Upper lobe of right lung (tissue), 1 donor: ENCODE measurements around the gene TSPAN14. TPM values are rescaled to one million over a fixed set of nuclear protein-coding genes. Genes with fewer than 3 reads are reported as not detected.

Source experiments
- ATAC-seq: fragments of 200-7000 bp; cut with Tn5 transposase; one replicate; pipeline ENCODE4 v1.9.1; 2020; ENCODE audit warnings: mild to moderate bottlenecking, moderate library complexity
- DNase-seq: peaks from one replicate; pipeline ENCODE4 v3.0.0-alpha.2; 2020
- H3K27ac ChIP-seq: fragments of 200-600 bp; one replicate; pipeline ENCODE4 v1.8.0; 2022
- H3K27me3 ChIP-seq: fragments of 200-600 bp; one replicate; pipeline ENCODE4 v1.8.0; 2022; ENCODE audit warnings: mild to moderate bottlenecking
- H3K36me3 ChIP-seq: fragments of 200-600 bp; one replicate; pipeline ENCODE4 v1.8.0; 2022
- H3K4me1 ChIP-seq: fragments of 200-600 bp; one replicate; pipeline ENCODE4 v1.8.0; 2022
- H3K4me3 ChIP-seq: fragments of 200-600 bp; one replicate; pipeline ENCODE4 v1.8.0; 2022; ENCODE audit warnings: mild to moderate bottlenecking
- H3K9me3 ChIP-seq: fragments of 200-600 bp; one replicate; pipeline ENCODE4 v1.8.0; 2022
- intact Hi-C: fragments of 100-400 bp; cut with DNase I; formaldehyde crosslinking; loops from one replicate; pipeline ENCODE4 v1.11.0; 2022
- total RNA-seq: library from RNA; stranded (reverse); fragmentation: NEBNext Ultra II Directional; extraction: Animal tissue kit (Norgen Biotek cat#: 25700); gene quantifications from one replicate; pipeline ENCODE4 v1.2.1, GENCODE V29; 2021
- TF ChIP-seq, protein P1 (sequence below): fragments of 200-600 bp; IDR thresholded peaks from one replicate; pipeline ENCODE4 v1.8.0; 2022; ENCODE audit warnings: antibody characterized with exemption
- donor health status: DM: no; HTN: yes; CAD: no; lungs with severe emphysema.

TSPAN14 gene
- total RNA-seq, 1 donor from 2014 or later: 157 TPM

DNA sequence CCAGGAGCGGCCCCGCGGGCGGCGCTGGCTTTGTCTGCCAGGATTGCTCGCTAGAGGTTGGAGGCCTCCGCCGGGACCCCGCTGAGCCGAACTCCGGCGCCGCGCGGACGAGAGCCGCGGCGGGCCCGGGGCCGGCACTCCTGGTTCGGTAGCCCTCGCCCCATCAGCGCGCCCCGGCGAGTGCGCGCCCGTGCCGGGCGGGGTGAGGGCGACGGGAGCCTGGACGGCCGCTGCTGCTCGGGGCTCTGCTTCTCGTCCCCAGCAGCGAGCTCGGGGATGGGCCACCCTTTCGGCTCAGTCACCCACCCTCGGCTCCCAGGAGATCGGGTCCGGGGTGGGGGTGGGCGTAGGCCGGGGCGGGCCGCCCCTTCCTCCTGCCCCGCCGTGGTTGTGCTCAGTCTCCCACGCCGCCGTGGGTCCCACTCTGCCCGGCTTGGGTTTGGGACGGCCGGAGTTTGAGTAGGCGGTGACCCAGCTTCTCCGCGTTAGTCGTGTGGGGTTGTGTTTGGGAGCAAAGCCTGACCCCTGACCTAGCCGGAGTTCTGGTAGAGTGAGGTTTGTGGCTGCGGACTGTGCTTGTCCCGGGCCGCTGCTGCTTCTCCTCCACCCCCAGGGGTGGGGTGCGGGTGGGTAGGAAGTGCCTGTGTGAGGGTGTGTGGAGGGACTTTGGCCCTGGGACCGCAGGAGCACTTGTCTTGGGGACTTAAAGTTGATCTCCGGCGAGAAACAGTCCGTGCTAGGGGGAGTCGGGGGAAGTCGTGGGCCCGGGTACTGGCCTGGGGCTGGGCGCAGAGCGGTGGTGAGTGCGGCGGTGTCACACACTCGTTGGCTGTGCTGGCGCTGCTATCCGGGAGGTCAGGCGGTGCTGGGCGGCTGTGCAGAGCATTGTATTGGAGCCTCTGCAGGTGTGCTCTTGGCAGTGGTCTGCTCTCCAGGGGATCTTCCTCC lies 677 bp downstream of the TSPAN14 start:
- H3K4me3 ChIP-seq: peak overlapping the region; percentile 91
- peak overlapping the region; percentile 98 for H3K27ac ChIP-seq
- ATAC-seq: peak; percentile 48
- no peaks in the 10 kb centered on the region for H3K27me3 ChIP-seq
- no peaks in the 10 kb centered on the region for H3K36me3 ChIP-seq
- intact Hi-C loops: no loop called here
- peak; percentile 85 for DNase-seq
- TF ChIP-seq, protein P1, sequence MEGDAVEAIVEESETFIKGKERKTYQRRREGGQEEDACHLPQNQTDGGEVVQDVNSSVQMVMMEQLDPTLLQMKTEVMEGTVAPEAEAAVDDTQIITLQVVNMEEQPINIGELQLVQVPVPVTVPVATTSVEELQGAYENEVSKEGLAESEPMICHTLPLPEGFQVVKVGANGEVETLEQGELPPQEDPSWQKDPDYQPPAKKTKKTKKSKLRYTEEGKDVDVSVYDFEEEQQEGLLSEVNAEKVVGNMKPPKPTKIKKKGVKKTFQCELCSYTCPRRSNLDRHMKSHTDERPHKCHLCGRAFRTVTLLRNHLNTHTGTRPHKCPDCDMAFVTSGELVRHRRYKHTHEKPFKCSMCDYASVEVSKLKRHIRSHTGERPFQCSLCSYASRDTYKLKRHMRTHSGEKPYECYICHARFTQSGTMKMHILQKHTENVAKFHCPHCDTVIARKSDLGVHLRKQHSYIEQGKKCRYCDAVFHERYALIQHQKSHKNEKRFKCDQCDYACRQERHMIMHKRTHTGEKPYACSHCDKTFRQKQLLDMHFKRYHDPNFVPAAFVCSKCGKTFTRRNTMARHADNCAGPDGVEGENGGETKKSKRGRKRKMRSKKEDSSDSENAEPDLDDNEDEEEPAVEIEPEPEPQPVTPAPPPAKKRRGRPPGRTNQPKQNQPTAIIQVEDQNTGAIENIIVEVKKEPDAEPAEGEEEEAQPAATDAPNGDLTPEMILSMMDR: no peak
- no peaks in the 10 kb centered on the region for H3K9me3 ChIP-seq
- H3K4me1 ChIP-seq: peaks cover 50% of the 10 kb centered on the region

DNA sequence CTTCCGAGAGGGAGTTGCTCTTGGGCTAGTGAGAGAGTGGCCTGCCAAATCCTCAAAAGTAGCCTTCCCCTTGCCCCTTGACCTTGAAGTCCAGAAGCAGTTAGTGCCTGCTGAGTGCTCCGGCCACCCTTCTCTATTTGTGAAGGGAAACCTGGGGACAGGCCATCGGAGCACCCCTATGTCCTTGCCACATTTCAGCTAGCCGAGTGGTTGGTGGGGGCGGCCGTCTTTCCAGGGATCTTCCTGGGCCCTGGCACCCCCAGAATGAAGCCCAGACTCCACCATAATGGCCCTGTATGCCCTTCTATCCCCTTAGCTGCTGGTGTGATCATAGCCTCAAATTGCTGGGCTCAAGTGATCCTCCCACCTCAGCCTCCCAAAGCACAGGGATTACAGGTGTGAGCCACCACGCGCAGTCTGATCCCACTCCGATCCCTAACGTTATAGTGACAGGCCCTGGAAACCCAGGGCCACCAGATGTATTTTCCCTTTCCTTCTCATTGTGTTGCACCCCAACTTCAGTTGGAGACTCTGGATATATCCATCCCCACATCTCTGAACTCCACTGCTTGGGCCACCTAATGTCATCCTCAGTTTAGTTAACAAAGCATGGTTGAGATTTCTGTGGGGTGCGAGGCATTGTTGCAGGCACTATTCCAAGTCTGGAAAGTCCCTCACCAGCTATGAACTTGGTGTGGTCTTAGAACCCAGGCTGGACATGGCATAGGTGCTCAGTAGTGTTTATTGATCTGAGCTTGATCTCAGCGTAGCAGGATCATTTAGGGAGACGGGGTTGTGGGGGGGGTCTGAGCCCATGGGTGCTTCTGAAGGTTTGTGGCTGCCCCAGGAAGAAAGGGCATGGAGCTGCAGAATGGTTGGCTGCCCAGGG lies 1.6 kb downstream of the TSPAN14 start:
- Histone ChIP-seq H3K4me3 (peak overlapping the region; percentile 91), H3K27ac (peak overlapping the region; percentile 98), H3K9me3 (no peaks in the 10 kb centered on the region), H3K36me3 (no peaks in the 10 kb centered on the region), H3K4me1 (peaks cover 59% of the 10 kb centered on the region), H3K27me3 (no peaks in the 10 kb centered on the region)
- ATAC-seq: no peak
- TF ChIP-seq, protein P1: no peak
- intact Hi-C loops: no loop called here
- no peak for DNase-seq

DNA sequence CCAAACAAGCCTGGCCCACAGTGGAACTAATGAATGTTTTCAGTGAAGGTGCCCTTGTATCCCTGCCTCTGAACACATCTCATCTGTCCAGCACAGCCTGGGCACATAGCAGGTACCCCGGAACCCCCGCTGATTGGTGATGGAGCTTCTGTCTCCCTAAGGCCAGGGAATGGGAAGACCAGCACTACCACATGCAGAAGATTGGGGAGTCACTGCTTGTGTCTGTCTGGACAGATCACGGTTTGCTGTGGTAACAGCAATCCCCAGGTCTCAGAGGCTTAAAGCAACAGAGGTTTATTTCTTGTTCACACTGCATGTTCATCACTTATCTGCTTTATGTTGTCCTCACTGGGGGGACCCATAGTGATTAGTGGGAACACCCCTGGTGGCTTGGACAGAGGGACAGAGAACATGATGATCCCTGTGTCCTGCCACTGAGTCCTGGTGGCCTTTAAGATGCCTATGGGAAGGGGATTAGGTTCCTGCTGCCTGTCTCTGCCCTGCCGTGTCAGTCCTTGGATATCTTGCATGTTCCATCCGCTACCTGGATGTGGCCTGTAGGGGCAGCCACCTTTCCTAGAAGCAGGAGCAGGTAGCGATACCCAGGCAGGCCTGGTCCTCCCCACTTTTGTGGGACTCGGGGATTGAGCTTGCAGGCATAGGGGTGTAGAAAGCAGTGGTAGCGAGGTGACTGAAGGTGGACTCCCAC lies 3.6 kb downstream of the TSPAN14 start:
- H3K4me3 ChIP-seq: peak overlapping the region; percentile 91
- H3K9me3 ChIP-seq: no peaks in the 10 kb centered on the region
- intact Hi-C loops: no loop called here
- DNase-seq: no peak
- TF ChIP-seq, protein P1: no peak
- ATAC-seq: no peak
- peak overlapping the region; percentile 98 for H3K27ac ChIP-seq
- no peaks in the 10 kb centered on the region for H3K36me3 ChIP-seq
- H3K27me3 ChIP-seq: no peaks in the 10 kb centered on the region
- peaks cover 79% of the 10 kb centered on the region for H3K4me1 ChIP-seq

DNA sequence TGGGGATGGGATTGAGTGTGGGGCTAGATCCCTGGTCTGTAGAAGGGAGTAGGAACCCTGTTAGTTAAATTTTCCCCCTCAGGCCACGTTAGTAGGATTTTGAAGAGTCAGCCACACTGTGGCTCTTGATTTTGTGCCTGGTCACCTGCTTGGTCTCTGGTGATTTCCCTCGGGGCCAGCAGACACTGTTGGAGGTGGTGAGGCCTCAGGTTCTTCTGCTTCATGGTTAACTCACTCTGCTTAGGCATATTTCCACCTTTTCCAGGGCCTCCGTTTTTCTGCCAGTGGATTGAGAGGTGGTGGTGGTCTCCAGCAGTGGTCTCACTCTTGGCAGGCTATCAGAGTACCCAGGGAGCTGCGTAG lies 4.1 kb downstream of the TSPAN14 start:
- H3K27ac ChIP-seq: peak overlapping the region; percentile 98

DNA sequence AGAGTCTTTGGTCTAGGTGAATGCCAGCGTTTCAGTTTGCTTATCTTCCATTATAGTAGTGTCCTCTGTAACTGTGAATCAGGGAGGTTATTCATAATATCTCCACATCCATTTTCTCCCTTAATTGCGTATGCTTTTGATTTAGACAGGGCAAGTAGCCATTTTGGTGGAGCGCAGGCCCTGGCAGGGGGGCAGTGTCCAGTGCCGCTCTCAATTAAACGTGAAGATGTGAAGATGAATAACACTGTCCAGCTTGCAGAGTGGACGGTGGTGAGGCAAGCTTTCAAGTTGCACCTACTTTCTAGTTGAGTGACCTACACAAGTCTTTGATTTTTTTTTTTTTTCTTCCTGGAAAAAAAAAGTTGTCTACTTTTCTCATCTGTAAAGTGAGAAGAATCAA lies 4.5 kb downstream of the TSPAN14 start:
- H3K4me3 ChIP-seq: peak overlapping the region; percentile 34

More for the DNA sequence above, 4.1 kb downstream of the TSPAN14 start:
- intact Hi-C loops: no loop called here
- Histone ChIP-seq H3K4me3 (peak overlapping the region; percentile 34), H3K27me3 (no peaks in the 10 kb centered on the region), H3K36me3 (no peaks in the 10 kb centered on the region), H3K4me1 (peaks cover 80% of the 10 kb centered on the region), H3K9me3 (no peaks in the 10 kb centered on the region)
- DNase-seq: no peak
- TF ChIP-seq, protein P1: no peak
- ATAC-seq: no peak

More for the DNA sequence above, 4.5 kb downstream of the TSPAN14 start:
- DNase-seq (no peak), ATAC-seq (no peak)
- Histone ChIP-seq H3K27ac (peak overlapping the region; percentile 98), H3K36me3 (no peaks in the 10 kb centered on the region), H3K9me3 (no peaks in the 10 kb centered on the region), H3K27me3 (no peaks in the 10 kb centered on the region), H3K4me1 (peaks cover 80% of the 10 kb centered on the region)
- TF ChIP-seq, protein P1: no peak
- intact Hi-C loops: no loop called here
